Fibroblast of lung (primary cell): Measurements from ENCODE around the gene HOXC6. TPM values are rescaled to one million over a fixed set of nuclear protein-coding genes. Genes with fewer than 3 reads are reported as not detected.

Experiments used
- DNase-seq, 2 donors: peaks; one replicate each; pipeline versions ENCODE4 v3.0.0 to v3.0.0-alpha.2; 2010; ENCODE audit warnings: low read depth in 2 of 2
- H2AFZ ChIP-seq: 2 replicates; pipeline ENCODE4 v1.5.1; 2012; ENCODE audit warnings: low read length, control low read depth, inconsistent platforms
- H3K27ac ChIP-seq: 2 replicates; pipeline ENCODE4 v1.5.1; 2011; ENCODE audit warnings: low read length, control low read depth; ENCODE audit not compliant: insufficient read depth
- H3K27me3 ChIP-seq: 2 replicates; pipeline ENCODE4 v1.5.1; 2011; ENCODE audit warnings: mild to moderate bottlenecking, low read length; ENCODE audit not compliant: control insufficient read depth, insufficient read depth
- H3K36me3 ChIP-seq: 2 replicates; pipeline ENCODE4 v1.5.1; 2011; ENCODE audit warnings: low read length; ENCODE audit not compliant: control insufficient read depth, insufficient read depth
- H3K4me1 ChIP-seq: 2 replicates; pipeline ENCODE4 v1.5.1; 2011; ENCODE audit warnings: low read length; ENCODE audit not compliant: control insufficient read depth, insufficient read depth; ENCODE audit errors: extremely low read depth
- H3K4me2 ChIP-seq: 2 replicates; pipeline ENCODE4 v1.5.1; 2011; ENCODE audit warnings: low read length, control low read depth; ENCODE audit not compliant: insufficient read depth; ENCODE audit errors: extremely low read depth
- H3K4me3 ChIP-seq, 4 experiments: fragments of 200-600 bp in 1 of 4; sonication (generic) in 1 of 4; replicated peaks in 1 of 4; 2 replicates each; pipeline ENCODE4 v1.5.1; 2011 to 2016; ENCODE audit warnings: low read length in 4 of 4, low read depth in 3 of 4, mild to moderate bottlenecking in 3 of 4, control low read depth in 2 of 4, inconsistent platforms in 1 of 4, mixed read lengths in 1 of 4; ENCODE audit not compliant: insufficient read depth in 1 of 4; ENCODE audit errors: control extremely low read depth in 1 of 4
- H3K79me2 ChIP-seq: 2 replicates; pipeline ENCODE4 v1.5.1; 2012; ENCODE audit warnings: mild to moderate bottlenecking, low read length, inconsistent platforms; ENCODE audit not compliant: control insufficient read depth, insufficient read depth
- H3K9ac ChIP-seq: 2 replicates; pipeline ENCODE4 v1.5.1; 2011; ENCODE audit warnings: mild to moderate bottlenecking, low read length, control low read depth; ENCODE audit not compliant: insufficient read depth
- H3K9me3 ChIP-seq: 2 replicates; pipeline ENCODE4 v1.5.1; 2012; ENCODE audit warnings: low read depth, low read length; ENCODE audit not compliant: control insufficient read depth, insufficient read depth
- H4K20me1 ChIP-seq: 2 replicates; pipeline ENCODE4 v1.5.1; 2011; ENCODE audit warnings: low read length; ENCODE audit not compliant: control insufficient read depth, insufficient read depth; ENCODE audit errors: extremely low read depth
- CTCF ChIP-seq, 2 donors: IDR thresholded peaks in 1 of 2; conservative IDR thresholded peaks in 1 of 2; 1 replicate in 1 of 2; 2 replicates in 1 of 2; pipeline ENCODE4 v1.5.1; 2011 to 2012; ENCODE audit warnings: low read length in 2 of 2, control low read depth in 1 of 2, inconsistent platforms in 1 of 2, low read depth in 1 of 2, mild to moderate bottlenecking in 1 of 2
- EZH2 ChIP-seq: IDR thresholded peaks from 2 replicates; pipeline ENCODE4 v1.5.1; 2012; ENCODE audit warnings: low read length, control low read depth, mild to moderate bottlenecking; ENCODE audit errors: missing control alignments
- polyA plus RNA-seq, 2 donors: library from polyadenylated mRNA; depleted of rRNA in 1 of 2; stranded (reverse) in 1 of 2; unstranded in 1 of 2; fragments of >200 nt; gene quantifications; 2 replicates each; pipeline ENCODE4 v1.2.1, GENCODE V29; 2011 to 2012; ENCODE audit warnings: missing spikeins in 1 of 2
- total RNA-seq: library from RNA; depleted of rRNA; stranded (reverse); fragments of >200 nt; gene quantifications from 2 replicates; pipeline ENCODE4 v1.2.1, GENCODE V29; 2014

The HOXC6 gene
- total and polyA plus RNA-seq, 2 donors (not counting 1 experiment from before 2014, with no cell fraction given) = 0.17 to 0.52 TPM

DNA sequence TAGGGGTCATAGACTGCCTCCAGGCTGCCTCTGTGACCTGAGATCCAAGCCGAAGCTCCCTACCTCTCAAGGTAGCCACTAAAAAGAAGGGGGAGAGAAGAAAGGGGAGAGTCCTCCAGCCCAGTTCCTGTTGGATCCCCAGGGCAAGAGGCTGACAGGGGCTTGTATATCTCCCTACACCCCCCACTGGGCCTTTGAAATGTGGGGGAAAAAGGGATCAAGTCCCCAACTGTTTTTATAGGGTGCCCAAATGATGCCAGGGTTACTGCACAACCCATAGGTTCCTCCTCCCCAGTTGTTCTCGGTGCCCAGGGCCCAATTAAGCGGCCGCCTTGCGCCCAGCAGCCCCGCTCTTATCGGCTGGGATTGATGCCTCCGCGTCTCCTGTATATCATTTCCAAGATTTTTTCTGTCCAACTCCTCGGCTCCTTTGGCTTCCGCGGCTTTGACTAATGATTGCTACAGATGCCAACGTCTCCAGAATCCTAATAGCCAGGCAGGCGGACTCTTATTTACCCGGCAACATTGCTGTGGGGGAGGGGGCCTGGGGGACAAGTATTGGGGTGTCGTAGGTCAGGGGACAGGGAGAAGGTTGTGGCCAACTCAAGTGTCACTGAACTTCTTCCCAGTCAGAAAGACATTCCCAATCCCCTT is 17.8 kb downstream of the HOXC6 start:
- Histone ChIP-seq H4K20me1 (no peaks in the 10 kb centered on the region), H3K79me2 (no peaks in the 10 kb centered on the region), H3K4me1 (no peaks in the 10 kb centered on the region), H3K27ac (no peak overlapping the region), H3K9ac (no peak overlapping the region), H3K9me3 (no peaks in the 10 kb centered on the region), H3K4me3 (no peak overlapping the region), H3K36me3 (no peaks in the 10 kb centered on the region), H3K4me2 (no peak overlapping the region), H2AFZ (no peak overlapping the region), H3K27me3 (peaks cover 32% of the 10 kb centered on the region)
- DNase-seq = no peak
- TF ChIP-seq CTCF (conservative IDR thresholded peaks at IDR 0.05 in 1 of 2, IDR thresholded peaks at IDR 0.05 in 1 of 2; ENCODE audit: low read depth in 1 of 2, low read length in 2 of 2) (no peak), EZH2 (no peak)

DNA sequence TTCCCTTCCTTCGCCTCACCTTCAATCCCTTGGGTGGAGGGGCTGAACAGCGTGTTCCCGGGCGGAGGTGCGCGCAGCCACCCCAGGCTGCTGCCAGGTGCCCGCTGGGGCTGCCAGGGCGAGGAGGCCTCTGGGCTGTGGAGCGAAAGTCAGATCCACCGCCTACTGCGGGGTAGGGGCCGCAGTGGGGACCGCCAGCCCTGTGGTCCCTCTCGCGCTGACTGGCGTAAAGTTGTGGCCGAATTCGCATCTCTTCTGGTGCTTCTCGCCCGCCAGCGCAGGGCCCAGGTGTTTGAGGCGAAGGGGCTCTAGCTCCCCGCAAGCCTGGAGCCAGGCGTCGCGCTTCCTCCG is 18.5 kb downstream of the HOXC6 start:
- no peak overlapping the region for H2AFZ ChIP-seq
- H3K36me3 ChIP-seq = no peaks in the 10 kb centered on the region
- peaks cover 30% of the 10 kb centered on the region for H3K27me3 ChIP-seq
- no peak overlapping the region for H3K27ac ChIP-seq
- H3K4me3 ChIP-seq = no peak overlapping the region
- no peaks in the 10 kb centered on the region for H3K9me3 ChIP-seq
- no peaks in the 10 kb centered on the region for H3K79me2 ChIP-seq
- DNase-seq = no peak
- H3K9ac ChIP-seq = no peak overlapping the region
- H3K4me2 ChIP-seq = no peak overlapping the region
- no peaks in the 10 kb centered on the region for H4K20me1 ChIP-seq
- H3K4me1 ChIP-seq = no peaks in the 10 kb centered on the region
- peak; percentile 53 for TF ChIP-seq EZH2
- no peak for TF ChIP-seq CTCF (conservative IDR thresholded peaks at IDR 0.05 in 1 of 2, IDR thresholded peaks at IDR 0.05 in 1 of 2; ENCODE audit: low read depth in 1 of 2, low read length in 2 of 2)

- Histone ChIP-seq H3K27me3 (peaks cover 30% of the 10 kb centered on the region), H3K9me3 (no peaks in the 10 kb centered on the region), H3K36me3 (no peaks in the 10 kb centered on the region), H4K20me1 (no peaks in the 10 kb centered on the region), H3K4me2 (no peak overlapping the region), H3K79me2 (no peaks in the 10 kb centered on the region), H3K27ac (no peak overlapping the region), H2AFZ (no peak overlapping the region), H3K4me1 (no peaks in the 10 kb centered on the region), H3K4me3 (no peak overlapping the region), H3K9ac (no peak overlapping the region)
- no peak for DNase-seq
- TF ChIP-seq CTCF (conservative IDR thresholded peaks at IDR 0.05 in 1 of 2, IDR thresholded peaks at IDR 0.05 in 1 of 2; ENCODE audit: low read depth in 1 of 2, low read length in 2 of 2) (no peak), EZH2 (peak; percentile 69)
Observed at GRCh38 chr12:54047160-54047963, 19.1 kb downstream of the HOXC6 start.
